Measurements from ENCODE around the gene GP5.

GRCh38 chr3:194418671-194419070 is 19.6 kb upstream of the GP5 start:
- TF ChIP-seq CREB5 (CRISPR knock-in tag; IDR thresholded peaks at IDR 0.05; ENCODE audit: low read depth) (no peak), ZFP30 (CRISPR knock-in tag; IDR thresholded peaks at IDR 0.05) (no peak), ARNTL (CRISPR knock-in tag; IDR thresholded peaks at IDR 0.05; ENCODE audit: borderline replicate concordance, low read depth) (no peak), TOX (CRISPR knock-in tag; IDR thresholded peaks at IDR 0.05; ENCODE audit: borderline replicate concordance) (no peak), TCF4 (CRISPR knock-in tag; IDR thresholded peaks at IDR 0.05; ENCODE audit: borderline replicate concordance) (no peak), ZNF565 (CRISPR knock-in tag; conservative IDR thresholded peaks at IDR 0.05; ENCODE audit: low read depth) (no peak), ISL1 (CRISPR knock-in tag; IDR thresholded peaks at IDR 0.05) (no peak), POU6F1 (CRISPR knock-in tag; IDR thresholded peaks at IDR 0.05; ENCODE audit: borderline replicate concordance, low read depth) (no peak)

Data from SK-N-SH treated with all-trans-retinoic acid at 6 μM for 48 hours (cell line).